Breast epithelium (tissue), 4 donors: ENCODE measurements around the gene WWOX. TPM values are rescaled to one million over a fixed set of nuclear protein-coding genes. Genes with fewer than 3 reads are reported as not detected.

Experiments used
- DNase-seq, 2 donors: peaks; one replicate each; pipeline ENCODE4 v3.0.0-alpha.2; 2019; ENCODE audit warnings: low spot score in 2 of 2
- H3K27ac ChIP-seq, 2 donors: fragments of 200-600 bp; sonication (generic) in 1 of 2; one replicate each; pipeline ENCODE4 v1.5.1; 2016 to 2019; ENCODE audit warnings: mild to moderate bottlenecking in 1 of 2
- H3K27me3 ChIP-seq, 2 donors: fragments of 200-600 bp; sonication (generic) in 1 of 2; one replicate each; pipeline versions ENCODE4 v1.5.1 to v1.6.0; 2017 to 2019; ENCODE audit warnings: control low read depth in 1 of 2, mild to moderate bottlenecking in 1 of 2
- H3K36me3 ChIP-seq: fragments of 200-600 bp; one replicate; pipeline ENCODE4 v1.5.1; 2019
- H3K4me1 ChIP-seq, 2 donors: fragments of 200-600 bp; sonication (generic); one replicate each; pipeline ENCODE4 v1.5.1; 2016 to 2019; ENCODE audit warnings: control low read depth in 1 of 2
- H3K4me3 ChIP-seq, 3 donors: fragments of 200-600 bp; sonication (generic); 1 replicate in 2 of 3; 2 replicates in 1 of 3; pipeline ENCODE4 v1.5.1; 2016 to 2019; ENCODE audit warnings: mild to moderate bottlenecking in 3 of 3, moderate library complexity in 2 of 3
- H3K9me3 ChIP-seq, 2 donors: fragments of 200-600 bp; sonication (generic) in 1 of 2; one replicate each; pipeline ENCODE4 v1.5.1; 2016 to 2019; ENCODE audit warnings: control low read depth in 1 of 2
- POLR2A ChIP-seq: fragments of 450-650 bp; IDR thresholded peaks from one replicate; pipeline ENCODE4 v1.6.1; 2016; ENCODE audit warnings: antibody characterized with exemption, mild to moderate bottlenecking, moderate library complexity
- POLR2AphosphoS5 ChIP-seq, 3 donors: sonication (generic); formaldehyde crosslinking; IDR thresholded peaks; one replicate each; pipeline ENCODE4 v1.6.1; 2017; ENCODE audit warnings: antibody characterized with exemption in 3 of 3
- intact Hi-C: fragments of 100-400 bp; cut with DNase I; formaldehyde crosslinking; loops from one replicate; pipeline ENCODE4 v1.15.1; 2023; ENCODE audit warnings: low total_unique reads
- total RNA-seq, 3 donors: library from RNA; depleted of rRNA; stranded (reverse); fragments of >200 nt; gene quantifications; one replicate each; pipeline ENCODE4 v1.1.0, GENCODE V29; 2016
- TF ChIP-seq, protein P1 (sequence below), 3 donors: fragments of 450-650 bp; IDR thresholded peaks; one replicate each; pipeline ENCODE4 v1.5.1; 2016 to 2017; ENCODE audit warnings: antibody characterized with exemption in 3 of 3, mild to moderate bottlenecking in 3 of 3, moderate library complexity in 3 of 3

Gene WWOX
- total RNA-seq, 3 donors from 2014 or later = 42.9 to 73.6 (median 43.4) TPM

DNA sequence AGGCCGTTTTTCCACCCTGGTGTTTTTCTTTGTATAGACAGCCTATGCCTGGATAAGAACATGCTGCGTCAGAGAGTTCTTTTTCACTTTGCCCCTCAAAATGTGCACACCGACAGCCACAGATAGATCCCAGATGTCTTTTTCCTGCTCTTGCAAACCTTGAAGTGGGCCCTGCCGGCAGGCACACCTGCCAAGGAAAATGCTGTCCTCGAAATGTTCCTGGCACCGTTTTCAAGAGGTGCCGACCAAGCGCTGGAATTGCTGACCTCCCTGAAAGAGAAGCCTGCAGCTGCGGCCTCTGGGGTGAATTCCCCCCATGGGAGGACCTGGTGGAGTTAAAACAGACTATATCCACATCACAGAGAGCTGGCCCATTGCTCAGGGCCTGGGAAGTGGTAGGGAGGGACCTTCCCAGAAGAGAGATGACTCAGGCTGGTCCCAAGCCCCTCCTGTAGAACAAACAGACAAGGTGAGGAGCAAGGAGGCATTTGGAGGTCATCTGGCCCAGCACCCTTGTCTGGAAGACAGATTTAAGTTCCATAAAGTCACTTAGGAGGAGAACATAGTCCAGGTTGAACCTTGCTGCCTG lies 833.0 kb downstream of the WWOX start:
- Histone ChIP-seq H3K4me1 (no peaks in the 10 kb centered on the region), H3K27me3 (no peaks in the 10 kb centered on the region), H3K27ac (no peak overlapping the region), H3K36me3 (no peaks in the 10 kb centered on the region), H3K4me3 (no peak overlapping the region), H3K9me3 (no peaks in the 10 kb centered on the region)
- intact Hi-C loops = no loop called here
- TF ChIP-seq, protein P1, sequence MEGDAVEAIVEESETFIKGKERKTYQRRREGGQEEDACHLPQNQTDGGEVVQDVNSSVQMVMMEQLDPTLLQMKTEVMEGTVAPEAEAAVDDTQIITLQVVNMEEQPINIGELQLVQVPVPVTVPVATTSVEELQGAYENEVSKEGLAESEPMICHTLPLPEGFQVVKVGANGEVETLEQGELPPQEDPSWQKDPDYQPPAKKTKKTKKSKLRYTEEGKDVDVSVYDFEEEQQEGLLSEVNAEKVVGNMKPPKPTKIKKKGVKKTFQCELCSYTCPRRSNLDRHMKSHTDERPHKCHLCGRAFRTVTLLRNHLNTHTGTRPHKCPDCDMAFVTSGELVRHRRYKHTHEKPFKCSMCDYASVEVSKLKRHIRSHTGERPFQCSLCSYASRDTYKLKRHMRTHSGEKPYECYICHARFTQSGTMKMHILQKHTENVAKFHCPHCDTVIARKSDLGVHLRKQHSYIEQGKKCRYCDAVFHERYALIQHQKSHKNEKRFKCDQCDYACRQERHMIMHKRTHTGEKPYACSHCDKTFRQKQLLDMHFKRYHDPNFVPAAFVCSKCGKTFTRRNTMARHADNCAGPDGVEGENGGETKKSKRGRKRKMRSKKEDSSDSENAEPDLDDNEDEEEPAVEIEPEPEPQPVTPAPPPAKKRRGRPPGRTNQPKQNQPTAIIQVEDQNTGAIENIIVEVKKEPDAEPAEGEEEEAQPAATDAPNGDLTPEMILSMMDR (IDR thresholded peaks at IDR 0.05) = no peak
- TF ChIP-seq POLR2AphosphoS5 (IDR thresholded peaks at IDR 0.05) = no peak
- no peak for TF ChIP-seq POLR2A
- DNase-seq = no peak

- no peaks in the 10 kb centered on the region for H3K9me3 ChIP-seq
- H3K4me1 ChIP-seq = no peaks in the 10 kb centered on the region
- H3K27me3 ChIP-seq = no peaks in the 10 kb centered on the region
- no peaks in the 10 kb centered on the region for H3K36me3 ChIP-seq
- DNase-seq = no peak
- H3K27ac ChIP-seq = no peak overlapping the region
- intact Hi-C loops = no loop called here
- TF ChIP-seq POLR2A = no peak
- no peak for TF ChIP-seq POLR2AphosphoS5 (IDR thresholded peaks at IDR 0.05)
- TF ChIP-seq, protein P1 (IDR thresholded peaks at IDR 0.05) = no peak
- H3K4me3 ChIP-seq = no peak overlapping the region
Measured at GRCh38 chr16:78936060-78936459, 836.6 kb downstream of the WWOX start.

DNA sequence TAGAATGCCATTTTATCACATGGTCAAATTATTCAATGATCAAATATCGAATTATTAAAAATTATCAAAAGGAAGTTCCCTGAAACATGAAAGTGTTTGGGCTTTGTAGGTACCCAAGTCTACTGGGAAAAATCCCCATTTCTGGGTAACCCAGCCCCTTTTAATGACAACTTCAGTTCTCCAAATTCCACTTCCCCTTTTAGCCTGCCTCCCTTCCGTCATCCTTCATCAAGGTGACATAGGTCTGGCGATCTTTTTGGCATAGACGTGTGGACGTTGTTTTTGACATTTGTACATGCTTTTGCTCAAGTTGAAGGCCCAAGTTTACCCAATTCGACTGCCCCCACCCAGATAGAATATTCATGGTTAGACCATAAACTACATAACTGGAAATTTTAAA lies 840.1 kb downstream of the WWOX start:
- TF ChIP-seq POLR2AphosphoS5 (IDR thresholded peaks at IDR 0.05) (no peak), POLR2A (no peak)
- TF ChIP-seq, protein P1 (IDR thresholded peaks at IDR 0.05) = no peak
- no peak for DNase-seq
- intact Hi-C loops = no loop called here
- H3K36me3 ChIP-seq = no peaks in the 10 kb centered on the region
- no peak overlapping the region for H3K4me3 ChIP-seq
- no peak overlapping the region for H3K27ac ChIP-seq
- H3K27me3 ChIP-seq = no peaks in the 10 kb centered on the region
- no peaks in the 10 kb centered on the region for H3K4me1 ChIP-seq
- no peaks in the 10 kb centered on the region for H3K9me3 ChIP-seq

- intact Hi-C loops = no loop called here
- TF ChIP-seq POLR2A (no peak), POLR2AphosphoS5 (IDR thresholded peaks at IDR 0.05) (no peak)
- TF ChIP-seq, protein P1 (IDR thresholded peaks at IDR 0.05) = no peak
- H3K27ac ChIP-seq = no peak overlapping the region
- H3K4me3 ChIP-seq = no peak overlapping the region
- H3K36me3 ChIP-seq = no peaks in the 10 kb centered on the region
- H3K27me3 ChIP-seq = no peaks in the 10 kb centered on the region
- DNase-seq = no peak
- H3K4me1 ChIP-seq = no peaks in the 10 kb centered on the region
- no peaks in the 10 kb centered on the region for H3K9me3 ChIP-seq
Measured at GRCh38 chr16:78942625-78943245, 843.3 kb downstream of the WWOX start.

DNA sequence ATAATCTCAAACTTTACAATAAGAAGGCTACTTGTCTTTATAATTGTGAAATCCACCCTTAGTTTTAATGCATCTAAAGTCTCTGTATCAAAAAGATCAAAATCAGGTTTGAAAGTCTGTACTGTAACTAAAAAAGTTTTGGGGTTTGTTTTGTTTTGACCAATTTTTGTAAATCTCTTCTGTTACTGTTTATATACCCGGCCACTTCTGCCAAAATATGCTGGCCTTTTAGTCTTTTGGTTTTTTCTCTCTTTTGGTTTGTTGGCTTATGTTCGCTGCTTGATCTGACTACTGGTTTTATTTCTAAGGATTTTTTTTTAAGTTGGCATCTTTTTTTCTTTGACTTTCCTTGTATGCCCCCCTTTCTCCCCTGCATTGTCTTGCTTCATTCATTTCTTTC lies 845.9 kb downstream of the WWOX start:
- Histone ChIP-seq H3K9me3 (no peaks in the 10 kb centered on the region), H3K27ac (no peak overlapping the region), H3K4me3 (no peak overlapping the region), H3K36me3 (no peaks in the 10 kb centered on the region), H3K4me1 (no peaks in the 10 kb centered on the region), H3K27me3 (no peaks in the 10 kb centered on the region)
- no peak for DNase-seq
- no peak for TF ChIP-seq POLR2A
- TF ChIP-seq, protein P1 (IDR thresholded peaks at IDR 0.05) = no peak
- no peak for TF ChIP-seq POLR2AphosphoS5 (IDR thresholded peaks at IDR 0.05)
- intact Hi-C loops = no loop called here
